GM12878 (cell line): ENCODE data around the gene HMOX1. TPM values are rescaled to one million over a fixed set of nuclear protein-coding genes. Genes with fewer than 3 reads are reported as not detected.

Experiments used
- ATAC-seq: fragments of 200-7000 bp; cut with Tn5 transposase; 3 replicates; pipeline ENCODE4 v1.9.1; 2020; ENCODE audit warnings: mild to moderate bottlenecking, moderate library complexity
- BruUV-seq: library from RNA; stranded (reverse); fragments of 400-500 nt; replicated peaks from 2 replicates; lab custom pipeline; 2021; lab: Mats Ljungman, UMichigan
- CTCF ChIA-PET: fragments of 300-600 bp; sonication (Branson Sonifier 250); formaldehyde crosslinking; extraction: SDS; loops from one replicate; lab custom pipeline; 2021; ENCODE audit warnings: inconsistent platforms; lab: Yijun Ruan, JAX
- POLR2A ChIA-PET: fragments of 350-600 bp; formaldehyde crosslinking; extraction: SDS; loops from one replicate; lab custom pipeline; 2021; ENCODE audit warnings: inconsistent platforms; lab: Charles Lee
- RAD21 ChIA-PET: fragments of 300-600 bp; sonication (Branson Sonifier 250); formaldehyde crosslinking; loops from one replicate; lab custom pipeline; 2023; ENCODE audit warnings: antibody characterized with exemption; ENCODE audit not compliant: unreplicated experiment; lab: Charles Lee
- SMC1A ChIA-PET: fragments of 300-600 bp; sonication (Branson Sonifier 250); formaldehyde crosslinking; loops from one replicate; lab custom pipeline; 2023; ENCODE audit not compliant: unreplicated experiment, uncharacterized antibody; lab: Charles Lee
- DNase-seq: peaks from one replicate; pipeline ENCODE4 v3.0.0-alpha.2; 2011; ENCODE audit warnings: low read depth, low spot score
- FAIRE-seq: peaks from 3 replicates; lab custom pipeline; 2011; peaks lifted over from hg19 to GRCh38; lab: Jason Lieb, UNC
- H2AFZ ChIP-seq: 2 replicates; pipeline ENCODE4 v1.6.0; 2011; ENCODE audit warnings: low read depth, low read length, control low read depth; ENCODE audit not compliant: control insufficient read depth
- H3K27ac ChIP-seq: 2 replicates; pipeline ENCODE4 v1.5.1; 2011; ENCODE audit warnings: control low read depth; ENCODE audit not compliant: control insufficient read depth, insufficient read depth
- H3K27me3 ChIP-seq, 2 experiments: replicated peaks in 1 of 2; 2 replicates each; pipeline versions ENCODE4 v1.6.0 to v1.6.1; 2011; ENCODE audit warnings: low read length in 1 of 2; ENCODE audit not compliant: control insufficient read depth in 2 of 2, insufficient read depth in 2 of 2
- H3K36me3 ChIP-seq, 2 experiments: 2 replicates each; pipeline ENCODE4 v1.5.1; 2011; ENCODE audit warnings: low read length in 1 of 2; ENCODE audit not compliant: control insufficient read depth in 2 of 2, insufficient read depth in 2 of 2
- H3K4me1 ChIP-seq: 2 replicates; pipeline ENCODE4 v1.6.1; 2011; ENCODE audit warnings: mild to moderate bottlenecking, low read length, moderate library complexity, mixed read lengths; ENCODE audit not compliant: control insufficient read depth, insufficient read depth
- H3K4me2 ChIP-seq: 2 replicates; pipeline ENCODE4 v1.6.0; 2011; ENCODE audit warnings: control low read depth; ENCODE audit not compliant: control insufficient read depth, insufficient read depth
- H3K4me3 ChIP-seq: fragments of 200-600 bp; sonication (generic); 2 replicates; pipeline ENCODE4 v1.5.1; 2016
- H3K79me2 ChIP-seq: 2 replicates; pipeline ENCODE4 v1.6.0; 2011; ENCODE audit warnings: low read length; ENCODE audit not compliant: control insufficient read depth, insufficient read depth
- H3K9ac ChIP-seq: 2 replicates; pipeline ENCODE4 v1.8.0; 2011; ENCODE audit warnings: low read length, control low read depth, mixed read lengths; ENCODE audit not compliant: control insufficient read depth, insufficient read depth
- H3K9me3 ChIP-seq: replicated peaks from 3 replicates; pipeline ENCODE4 v1.5.1; 2011; ENCODE audit warnings: mild to moderate bottlenecking, low read length; ENCODE audit not compliant: control insufficient read depth, insufficient read depth
- H4K20me1 ChIP-seq: 2 replicates; pipeline ENCODE4 v1.6.0; 2011; ENCODE audit not compliant: control insufficient read depth, insufficient read depth
- ATF3 ChIP-seq: IDR thresholded peaks from 2 replicates; pipeline ENCODE4 v1.6.1; 2011; ENCODE audit warnings: low read depth, mild to moderate bottlenecking, low read length, moderate library complexity, borderline replicate concordance; ENCODE audit errors: extremely low read depth
- BACH1 ChIP-seq: fragments of 450-650 bp; IDR thresholded peaks from 2 replicates; pipeline ENCODE4 v1.6.1; 2017; ENCODE audit warnings: mild to moderate bottlenecking, borderline replicate concordance
- CEBPB ChIP-seq, 2 experiments: fragments of 150-350 bp in 1 of 2; IDR thresholded peaks; 2 replicates each; pipeline ENCODE4 v1.6.1; 2012 to 2014; ENCODE audit warnings: low read depth in 2 of 2, low read length in 2 of 2, borderline replicate concordance in 1 of 2, inconsistent platforms in 1 of 2
- DPF2 ChIP-seq: fragments of 450-650 bp; IDR thresholded peaks from 2 replicates; pipeline ENCODE4 v1.6.1; 2017; ENCODE audit warnings: mild to moderate bottlenecking
- E2F4 ChIP-seq: IDR thresholded peaks from 2 replicates; pipeline ENCODE4 v1.6.1; 2012; ENCODE audit warnings: low read depth, low read length, improper control_type of control experiment
- MEF2B ChIP-seq: fragments of 450-650 bp; IDR thresholded peaks from 2 replicates; pipeline ENCODE4 v1.6.1; 2018; ENCODE audit warnings: mild to moderate bottlenecking, moderate library complexity; ENCODE audit not compliant: partially characterized antibody, poor library complexity, severe bottlenecking
- MLLT1 ChIP-seq: fragments of 450-650 bp; IDR thresholded peaks from 2 replicates; pipeline ENCODE4 v1.6.1; 2016; ENCODE audit warnings: mild to moderate bottlenecking
- NFIC ChIP-seq: IDR thresholded peaks from 2 replicates; pipeline ENCODE4 v1.6.1; 2012; ENCODE audit warnings: low read depth, mild to moderate bottlenecking, inconsistent platforms, low read length, moderate library complexity
- RUNX3 ChIP-seq: IDR thresholded peaks from 2 replicates; pipeline ENCODE4 v1.6.1; 2012; ENCODE audit warnings: low read length, inconsistent platforms
- STAT3 ChIP-seq: IDR thresholded peaks from 2 replicates; pipeline ENCODE4 v1.6.1; 2011; ENCODE audit warnings: low read depth, low read length, improper control_type of control experiment
- USF2 ChIP-seq: IDR thresholded peaks from 2 replicates; pipeline ENCODE4 v1.6.1; 2011; ENCODE audit warnings: low read depth, low read length, improper control_type of control experiment, borderline replicate concordance
- WGBS: methylation state at CpG from one replicate; pipeline ENCODE4 v1.1.6; 2016; ENCODE audit warnings: low lambda C conversion rate; ENCODE audit not compliant: insufficient replicate concordance, insufficient coverage; ENCODE audit errors: missing lambda C conversion rate; 5-methylcytosine and 5-hydroxymethylcytosine counted together
- in situ Hi-C: fragments of 300-500 bp; cut with MboI; formaldehyde crosslinking; loops from 9 replicates; pipeline ENCODE4 v1.14.3; 2018; ENCODE audit warnings: mixed read lengths
- intact Hi-C: fragments of 100-400 bp; cut with micrococcal nuclease; formaldehyde crosslinking; loops from one replicate; pipeline ENCODE4 v1.14.2; 2022; ENCODE audit not compliant: unreplicated experiment
- polyA plus RNA-seq, 11 experiments: library from polyadenylated mRNA; depleted of rRNA in 4 of 11; unstranded in 6 of 11; stranded (reverse) in 5 of 11; fragments of >200 nt; fragmentation: Nextera tagmentation in 4 of 11; fragmentation: Illumina TruSeq in 1 of 11; extraction: Ambion mirVana in 4 of 11; extraction: Trizol in 1 of 11; gene quantifications; 1 replicate in 1 of 11; 2 replicates in 10 of 11; pipeline versions ENCODE4 v1.2.1 to v1.2.3, GENCODE V29; 2011 to 2016; ENCODE audit warnings: inconsistent platforms in 2 of 11, missing spikeins in 2 of 11, low read depth in 1 of 11
- total RNA-seq, 4 experiments: library from RNA; depleted of rRNA in 3 of 4; stranded (reverse); fragments of >200 nt in 3 of 4; fragmentation: Illumina TruSeq in 1 of 4; extraction: Trizol in 1 of 4; gene quantifications; 2 replicates each; pipeline versions ENCODE4 v1.2.1 to v1.2.3, GENCODE V29; 2013 to 2021

The HMOX1 gene
- total and polyA plus RNA-seq, 10 of the 15 experiments (the other 5 are each of a cell fraction or from before 2014, with no cell fraction given): 1.5 to 36.7 (median 18.8) TPM

- intact Hi-C loops (no loop called here), in situ Hi-C loops (loop anchor here (25.0 kb wide), 1 partner anchor 1088 kb away; the partner anchor contains the start of gene FOXRED2)
- Histone ChIP-seq H3K4me1 (no peaks in the 10 kb centered on the region), H3K4me2 (no peak overlapping the region), H3K9me3 (no peaks in the 10 kb centered on the region), H3K4me3 (no peak overlapping the region), H3K36me3 (peaks cover 34 to 64% of the 10 kb centered on the region in 2 experiments; a peak in 3 of 4 replicates), H4K20me1 (no peaks in the 10 kb centered on the region; the same call in 1 of the 2 replicates), H3K9ac (no peak overlapping the region), H2AFZ (no peak overlapping the region), H3K27me3 (no peaks in the 10 kb centered on the region), H3K79me2 (no peaks in the 10 kb centered on the region), H3K27ac (no peak overlapping the region)
- BruUV-seq: no TSS peak
- ChIA-PET SMC1A (interaction anchor here (3.1 kb wide), 1 partner anchor 13 kb away, joined by 8 read pairs; no protein-coding TSS in a partner anchor), POLR2A (no interaction called here), RAD21 (no interaction called here), CTCF (no interaction called here)
- ATAC-seq: no peak
- WGBS: 97% methylated on average over 26 of the region's 26 CpGs
- TF ChIP-seq CEBPB (IDR thresholded peaks at IDR 0.05; ENCODE audit: borderline replicate concordance in 1 of 2, low read depth in 2 of 2, low read length in 2 of 2) (no peak), NFIC (no peak), DPF2 (no peak), MLLT1 (no peak), USF2 (no peak), ATF3 (no peak), BACH1 (no peak), E2F4 (no peak), MEF2B (no peak), RUNX3 (no peak), STAT3 (no peak)
- no peak for FAIRE-seq
- no peak for DNase-seq
Observed at GRCh38 chr22:35424081-35424480, 43.2 kb downstream of the HMOX1 start.
